GM12878 (cell line): ENCODE data around the gene CTSD. TPM values are rescaled to one million over a fixed set of nuclear protein-coding genes. Genes with fewer than 3 reads are reported as not detected.

ENCODE experiments used
- ATAC-seq: fragments of 200-7000 bp; cut with Tn5 transposase; 3 replicates; pipeline ENCODE4 v1.9.1; 2020; ENCODE audit warnings: mild to moderate bottlenecking, moderate library complexity
- BruUV-seq: library from RNA; stranded (reverse); fragments of 400-500 nt; replicated peaks from 2 replicates; lab custom pipeline; 2021; lab: Mats Ljungman, UMichigan
- CTCF ChIA-PET: fragments of 300-600 bp; sonication (Branson Sonifier 250); formaldehyde crosslinking; extraction: SDS; loops from one replicate; lab custom pipeline; 2021; ENCODE audit warnings: inconsistent platforms; lab: Yijun Ruan, JAX
- POLR2A ChIA-PET: fragments of 350-600 bp; formaldehyde crosslinking; extraction: SDS; loops from one replicate; lab custom pipeline; 2021; ENCODE audit warnings: inconsistent platforms; lab: Charles Lee
- RAD21 ChIA-PET: fragments of 300-600 bp; sonication (Branson Sonifier 250); formaldehyde crosslinking; loops from one replicate; lab custom pipeline; 2023; ENCODE audit warnings: antibody characterized with exemption; ENCODE audit not compliant: unreplicated experiment; lab: Charles Lee
- SMC1A ChIA-PET: fragments of 300-600 bp; sonication (Branson Sonifier 250); formaldehyde crosslinking; loops from one replicate; lab custom pipeline; 2023; ENCODE audit not compliant: unreplicated experiment, uncharacterized antibody; lab: Charles Lee
- DNase-seq: peaks from one replicate; pipeline ENCODE4 v3.0.0-alpha.2; 2011; ENCODE audit warnings: low read depth, low spot score
- FAIRE-seq: peaks from 3 replicates; lab custom pipeline; 2011; peaks lifted over from hg19 to GRCh38; lab: Jason Lieb, UNC
- H2AFZ ChIP-seq: 2 replicates; pipeline ENCODE4 v1.6.0; 2011; ENCODE audit warnings: low read depth, low read length, control low read depth; ENCODE audit not compliant: control insufficient read depth
- H3K27ac ChIP-seq: 2 replicates; pipeline ENCODE4 v1.5.1; 2011; ENCODE audit warnings: control low read depth; ENCODE audit not compliant: control insufficient read depth, insufficient read depth
- H3K27me3 ChIP-seq, 2 experiments: replicated peaks in 1 of 2; 2 replicates each; pipeline versions ENCODE4 v1.6.0 to v1.6.1; 2011; ENCODE audit warnings: low read length in 1 of 2; ENCODE audit not compliant: control insufficient read depth in 2 of 2, insufficient read depth in 2 of 2
- H3K36me3 ChIP-seq, 2 experiments: 2 replicates each; pipeline ENCODE4 v1.5.1; 2011; ENCODE audit warnings: low read length in 1 of 2; ENCODE audit not compliant: control insufficient read depth in 2 of 2, insufficient read depth in 2 of 2
- H3K4me1 ChIP-seq: 2 replicates; pipeline ENCODE4 v1.6.1; 2011; ENCODE audit warnings: mild to moderate bottlenecking, low read length, moderate library complexity, mixed read lengths; ENCODE audit not compliant: control insufficient read depth, insufficient read depth
- H3K4me2 ChIP-seq: 2 replicates; pipeline ENCODE4 v1.6.0; 2011; ENCODE audit warnings: control low read depth; ENCODE audit not compliant: control insufficient read depth, insufficient read depth
- H3K4me3 ChIP-seq: fragments of 200-600 bp; sonication (generic); 2 replicates; pipeline ENCODE4 v1.5.1; 2016
- H3K79me2 ChIP-seq: 2 replicates; pipeline ENCODE4 v1.6.0; 2011; ENCODE audit warnings: low read length; ENCODE audit not compliant: control insufficient read depth, insufficient read depth
- H3K9ac ChIP-seq: 2 replicates; pipeline ENCODE4 v1.8.0; 2011; ENCODE audit warnings: low read length, control low read depth, mixed read lengths; ENCODE audit not compliant: control insufficient read depth, insufficient read depth
- H3K9me3 ChIP-seq: replicated peaks from 3 replicates; pipeline ENCODE4 v1.5.1; 2011; ENCODE audit warnings: mild to moderate bottlenecking, low read length; ENCODE audit not compliant: control insufficient read depth, insufficient read depth
- H4K20me1 ChIP-seq: 2 replicates; pipeline ENCODE4 v1.6.0; 2011; ENCODE audit not compliant: control insufficient read depth, insufficient read depth
- BACH1 ChIP-seq: fragments of 450-650 bp; IDR thresholded peaks from 2 replicates; pipeline ENCODE4 v1.6.1; 2017; ENCODE audit warnings: mild to moderate bottlenecking, borderline replicate concordance
- BCL11A ChIP-seq: IDR thresholded peaks from 2 replicates; pipeline ENCODE4 v1.6.1; 2011; ENCODE audit warnings: low read depth, low read length
- CHD2 ChIP-seq: IDR thresholded peaks from 2 replicates; pipeline ENCODE4 v1.6.1; 2011; ENCODE audit warnings: low read depth, low read length, improper control_type of control experiment, borderline replicate concordance
- IKZF2 ChIP-seq, 2 experiments: fragments of 450-650 bp; IDR thresholded peaks; 2 replicates each; pipeline ENCODE4 v1.6.1; 2017; ENCODE audit warnings: mild to moderate bottlenecking in 2 of 2, moderate library complexity in 2 of 2
- MYC ChIP-seq: IDR thresholded peaks from 2 replicates; pipeline ENCODE4 v1.6.1; 2011; ENCODE audit warnings: mild to moderate bottlenecking, low read length, moderate library complexity, inconsistent platforms; ENCODE audit not compliant: insufficient read depth, insufficient replicate concordance, insufficient read length, severe bottlenecking
- NFYA ChIP-seq: IDR thresholded peaks from 2 replicates; pipeline ENCODE4 v1.6.1; 2011; ENCODE audit warnings: low read depth, mild to moderate bottlenecking, low read length, improper control_type of control experiment, borderline replicate concordance
- NFYB ChIP-seq: IDR thresholded peaks from 2 replicates; pipeline ENCODE4 v1.6.1; 2011; ENCODE audit warnings: low read depth, mild to moderate bottlenecking, low read length, improper control_type of control experiment, moderate library complexity; ENCODE audit not compliant: insufficient read depth
- NR2C1 ChIP-seq: fragments of 450-650 bp; IDR thresholded peaks from 2 replicates; pipeline ENCODE4 v1.6.1; 2017; ENCODE audit warnings: antibody characterized with exemption, mild to moderate bottlenecking, moderate library complexity
- RFX5 ChIP-seq: IDR thresholded peaks from 2 replicates; pipeline ENCODE4 v1.6.1; 2011; ENCODE audit warnings: low read depth, low read length, improper control_type of control experiment
- SIX5 ChIP-seq: IDR thresholded peaks from 2 replicates; pipeline ENCODE4 v1.6.1; 2011; ENCODE audit warnings: mild to moderate bottlenecking, low read depth, low read length, moderate library complexity; ENCODE audit not compliant: severe bottlenecking
- SRF ChIP-seq, 2 experiments: IDR thresholded peaks; 2 replicates each; pipeline ENCODE4 v1.6.1; 2011; ENCODE audit warnings: low read depth in 2 of 2, low read length in 2 of 2, mild to moderate bottlenecking in 1 of 2, moderate library complexity in 1 of 2
- TBL1XR1 ChIP-seq: IDR thresholded peaks from 2 replicates; pipeline ENCODE4 v1.6.1; 2012; ENCODE audit warnings: low read depth, low read length, improper control_type of control experiment
- ZBTB33 ChIP-seq: fragments of 450-650 bp; IDR thresholded peaks from 2 replicates; pipeline ENCODE4 v1.6.1; 2017; ENCODE audit warnings: mild to moderate bottlenecking
- ZNF622 ChIP-seq: fragments of 450-650 bp; IDR thresholded peaks from 2 replicates; pipeline ENCODE4 v1.6.1; 2017; ENCODE audit warnings: mild to moderate bottlenecking, inconsistent platforms
- WGBS: methylation state at CpG from one replicate; pipeline ENCODE4 v1.1.6; 2016; ENCODE audit warnings: low lambda C conversion rate; ENCODE audit not compliant: insufficient replicate concordance, insufficient coverage; ENCODE audit errors: missing lambda C conversion rate; 5-methylcytosine and 5-hydroxymethylcytosine counted together
- in situ Hi-C: fragments of 300-500 bp; cut with MboI; formaldehyde crosslinking; loops from 9 replicates; pipeline ENCODE4 v1.14.3; 2018; ENCODE audit warnings: mixed read lengths
- intact Hi-C: fragments of 100-400 bp; cut with micrococcal nuclease; formaldehyde crosslinking; loops from one replicate; pipeline ENCODE4 v1.14.2; 2022; ENCODE audit not compliant: unreplicated experiment
- polyA plus RNA-seq, 11 experiments: library from polyadenylated mRNA; depleted of rRNA in 4 of 11; unstranded in 6 of 11; stranded (reverse) in 5 of 11; fragments of >200 nt; fragmentation: Nextera tagmentation in 4 of 11; fragmentation: Illumina TruSeq in 1 of 11; extraction: Ambion mirVana in 4 of 11; extraction: Trizol in 1 of 11; gene quantifications; 1 replicate in 1 of 11; 2 replicates in 10 of 11; pipeline versions ENCODE4 v1.2.1 to v1.2.3, GENCODE V29; 2011 to 2016; ENCODE audit warnings: inconsistent platforms in 2 of 11, missing spikeins in 2 of 11, low read depth in 1 of 11
- total RNA-seq, 4 experiments: library from RNA; depleted of rRNA in 3 of 4; stranded (reverse); fragments of >200 nt in 3 of 4; fragmentation: Illumina TruSeq in 1 of 4; extraction: Trizol in 1 of 4; gene quantifications; 2 replicates each; pipeline versions ENCODE4 v1.2.1 to v1.2.3, GENCODE V29; 2013 to 2021

Gene CTSD
- total and polyA plus RNA-seq, 10 of the 15 experiments (the other 5 are each of a cell fraction or from before 2014, with no cell fraction given), result 0.42 to 54.6 (median 25.0) TPM

GRCh38 chr11:1772270-1773130 lies 8.8 kb upstream of the CTSD start:
- FAIRE-seq (peak; percentile 44), DNase-seq (no peak), ATAC-seq (peak; percentile 72)
- ChIA-PET RAD21 (no interaction called here), CTCF (no interaction called here), SMC1A (no interaction called here), POLR2A (no interaction called here)
- Histone ChIP-seq H3K9me3 (no peaks in the 10 kb centered on the region), H4K20me1 (no peaks in the 10 kb centered on the region), H3K4me2 (no peak overlapping the region), H3K79me2 (no peaks in the 10 kb centered on the region), H3K27me3 (no peaks in the 10 kb centered on the region), H3K27ac (no peak overlapping the region), H3K4me1 (peaks cover 9% of the 10 kb centered on the region), H3K9ac (no peak overlapping the region; the same call in 1 of the 2 replicates), H3K4me3 (no peak overlapping the region), H3K36me3 (no peaks in the 10 kb centered on the region), H2AFZ (peak overlapping the region; percentile 34)
- TF ChIP-seq IKZF2 (IDR thresholded peaks at IDR 0.05) (0 out of 4 replicates have a peak, but pooled peaks of 1 of the 2 experiments have one; percentile 10), BACH1 (peak; percentile 99), SRF (IDR thresholded peaks at IDR 0.05; ENCODE audit: low read depth in 2 of 2, low read length in 2 of 2) (0 out of 4 replicates have a peak, but pooled peaks of 1 of the 2 experiments have one; percentile 9), RFX5 (no peak)
- in situ Hi-C loops (no loop called here), intact Hi-C loops (no loop called here)
- BruUV-seq, result no TSS peak
- WGBS, result 1% methylated on average over 11 of the region's 15 CpGs

GRCh38 chr11:1771700-1772099 lies 8.0 kb upstream of the CTSD start:
- POLR2A ChIA-PET, result no interaction called here
- Histone ChIP-seq H3K9me3 (no peaks in the 10 kb centered on the region), H3K36me3 (no peaks in the 10 kb centered on the region), H2AFZ (no peak overlapping the region), H3K27me3 (no peaks in the 10 kb centered on the region), H3K9ac (no peak overlapping the region), H4K20me1 (no peaks in the 10 kb centered on the region), H3K27ac (no peak overlapping the region), H3K4me2 (no peak overlapping the region), H3K4me1 (peaks cover 9% of the 10 kb centered on the region), H3K4me3 (no peak overlapping the region), H3K79me2 (no peaks in the 10 kb centered on the region)
- TF ChIP-seq ZBTB33 (no peak), SIX5 (no peak), TBL1XR1 (no peak), CHD2 (no peak), MYC (no peak), NR2C1 (no peak), NFYB (no peak), NFYA (no peak), ZNF622 (no peak), BCL11A (no peak)
- in situ Hi-C loops, result no loop called here
- CTCF ChIA-PET, result interaction anchor here (1.1 kb wide), 1 partner anchor 77 kb away, joined by 3 read pairs; no protein-coding TSS in a partner anchor
- BruUV-seq, result no TSS peak
- intact Hi-C loops, result no loop called here
- SMC1A ChIA-PET, result no interaction called here
- ATAC-seq (no peak), DNase-seq (no peak), FAIRE-seq (no peak)
- RAD21 ChIA-PET, result no interaction called here
- WGBS, result 49% methylated on average over 6 of the region's 6 CpGs
